GM23338 (cell line): Measurements from ENCODE around the gene SLC6A7. TPM values are rescaled to one million over a fixed set of nuclear protein-coding genes. Genes with fewer than 3 reads are reported as not detected.

Experiments used
- ATAC-seq: fragments of 200-7000 bp; cut with Tn5 transposase; 3 replicates; pipeline ENCODE4 v1.9.1; 2020
- DNase-seq: peaks from one replicate; pipeline ENCODE4 v3.0.0-alpha.2; 2015; ENCODE audit warnings: low spot score
- H2AFZ ChIP-seq: fragments of 200-600 bp; sonication (generic); 2 replicates; pipeline ENCODE4 v1.8.0; 2016; ENCODE audit warnings: antibody characterized with exemption, mild to moderate bottlenecking, moderate library complexity
- H3F3A ChIP-seq: fragments of 200-600 bp; sonication (generic); replicated peaks from 2 replicates; pipeline ENCODE4 v1.8.0; 2017; ENCODE audit warnings: antibody characterized with exemption, mixed run types, low read depth
- H3K27ac ChIP-seq: fragments of 200-600 bp; sonication (generic); 2 replicates; pipeline ENCODE4 v1.6.1; 2016; ENCODE audit warnings: low read depth
- H3K27me3 ChIP-seq: fragments of 200-600 bp; sonication (generic); 2 replicates; pipeline ENCODE4 v1.8.0; 2016; ENCODE audit warnings: mild to moderate bottlenecking, mixed run types, moderate library complexity; ENCODE audit not compliant: insufficient read depth
- H3K36me3 ChIP-seq: fragments of 200-600 bp; sonication (generic); 2 replicates; pipeline ENCODE4 v1.8.0; 2016; ENCODE audit warnings: mild to moderate bottlenecking; ENCODE audit not compliant: insufficient read depth
- H3K4me1 ChIP-seq: fragments of 200-600 bp; sonication (generic); 2 replicates; pipeline ENCODE4 v1.8.0; 2016; ENCODE audit warnings: mild to moderate bottlenecking, moderate library complexity; ENCODE audit not compliant: insufficient read depth
- H3K4me2 ChIP-seq: fragments of 200-600 bp; sonication (generic); 2 replicates; pipeline ENCODE4 v1.7.1; 2017; ENCODE audit warnings: mixed run types
- H3K4me3 ChIP-seq: fragments of 200-600 bp; sonication (generic); 2 replicates; pipeline ENCODE4 v1.6.1; 2016; ENCODE audit warnings: mixed run types
- H3K79me2 ChIP-seq: fragments of 200-600 bp; sonication (generic); replicated peaks from 2 replicates; pipeline ENCODE4 v1.8.0; 2017; ENCODE audit warnings: mild to moderate bottlenecking; ENCODE audit not compliant: insufficient read depth
- H3K9me2 ChIP-seq: fragments of 200-600 bp; sonication (generic); 2 replicates; pipeline ENCODE4 v1.8.0; 2017; ENCODE audit not compliant: insufficient read depth
- H4K20me1 ChIP-seq: fragments of 200-600 bp; sonication (generic); replicated peaks from 2 replicates; pipeline ENCODE4 v1.8.0; 2017; ENCODE audit warnings: mild to moderate bottlenecking; ENCODE audit not compliant: insufficient read depth
- H3K27ac Mint-ChIP-seq: 2 replicates; pipeline ENCODE4 v1.8.0; 2020; ENCODE audit warnings: inconsistent platforms, mild to moderate bottlenecking, moderate library complexity, mixed read lengths
- H3K27me3 Mint-ChIP-seq: 3 replicates; pipeline ENCODE4 v1.8.0; 2022; ENCODE audit warnings: low read depth, mild to moderate bottlenecking, moderate library complexity, mixed read lengths, inconsistent platforms; ENCODE audit not compliant: insufficient read depth, poor library complexity
- H3K36me3 Mint-ChIP-seq: 3 replicates; pipeline ENCODE4 v1.8.0; 2021; ENCODE audit warnings: low read depth, mild to moderate bottlenecking, inconsistent platforms, moderate library complexity, mixed read lengths
- H3K4me1 Mint-ChIP-seq: 3 replicates; pipeline ENCODE4 v1.8.0; 2020; ENCODE audit warnings: mild to moderate bottlenecking, inconsistent platforms, mixed read lengths
- H3K4me3 Mint-ChIP-seq: 3 replicates; pipeline ENCODE4 v1.8.0; 2021; ENCODE audit warnings: moderate library complexity, mild to moderate bottlenecking, inconsistent platforms, mixed read lengths
- H3K9me3 Mint-ChIP-seq: 3 replicates; pipeline ENCODE4 v1.8.0; 2020; ENCODE audit warnings: moderate library complexity, mild to moderate bottlenecking, inconsistent platforms, mixed read lengths
- CTCF ChIP-seq, 2 experiments: fragments of 200-600 bp in 1 of 2; sonication (generic) in 1 of 2; conservative IDR thresholded peaks; 2 replicates each; pipeline versions ENCODE4 v1.5.1 to v1.6.1; 2016 to 2017; ENCODE audit warnings: antibody characterized with exemption in 2 of 2, low read depth in 2 of 2, mild to moderate bottlenecking in 2 of 2, moderate library complexity in 1 of 2
- NANOG ChIP-seq: IDR thresholded peaks from 2 replicates; pipeline ENCODE4 v1.6.1; 2016; ENCODE audit warnings: antibody characterized with exemption, borderline replicate concordance
- POLR2AphosphoS5 ChIP-seq: IDR thresholded peaks from 2 replicates; pipeline ENCODE4 v1.6.1; 2016; ENCODE audit warnings: antibody characterized with exemption, low read depth
- STAT1 ChIP-seq: IDR thresholded peaks from one replicate; pipeline ENCODE4 v1.6.1; 2016; ENCODE audit warnings: antibody characterized with exemption; ENCODE audit not compliant: unreplicated experiment
- ZNF331 ChIP-seq: fragments of 250-450 bp; sonication (Bioruptor Pico); IDR thresholded peaks from 2 replicates; pipeline ENCODE4 v1.5.0; 2020; ENCODE audit warnings: low read depth, mild to moderate bottlenecking, moderate library complexity
- polyA plus RNA-seq: library from polyadenylated mRNA; unstranded; fragments of >200 nt; fragmentation: Nextera tagmentation; extraction: Ambion mirVana; gene quantifications from 2 replicates; pipeline ENCODE4 v1.2.1, GENCODE V29; 2016
- total RNA-seq: library from RNA; depleted of rRNA; stranded (reverse); fragments of >200 nt; shearing (Covaris generic); gene quantifications from 2 replicates; pipeline ENCODE4 v1.2.3, GENCODE V29; 2014
- TF ChIP-seq, protein P1 (sequence below): fragments of 250-450 bp; sonication (Bioruptor Pico); IDR thresholded peaks from 2 replicates; pipeline ENCODE4 v1.5.0; 2020; ENCODE audit warnings: mild to moderate bottlenecking, moderate library complexity
- TF ChIP-seq, protein P2 (sequence below): IDR thresholded peaks from 2 replicates; pipeline ENCODE4 v1.6.1; 2016; ENCODE audit warnings: antibody characterized with exemption

The SLC6A7 gene
- total and polyA plus RNA-seq, 2 experiments from 2014 or later: not detected

- no peak for TF ChIP-seq NANOG
- no peak for TF ChIP-seq ZNF331 (CRISPR knock-in tag)
- TF ChIP-seq, protein P1, sequence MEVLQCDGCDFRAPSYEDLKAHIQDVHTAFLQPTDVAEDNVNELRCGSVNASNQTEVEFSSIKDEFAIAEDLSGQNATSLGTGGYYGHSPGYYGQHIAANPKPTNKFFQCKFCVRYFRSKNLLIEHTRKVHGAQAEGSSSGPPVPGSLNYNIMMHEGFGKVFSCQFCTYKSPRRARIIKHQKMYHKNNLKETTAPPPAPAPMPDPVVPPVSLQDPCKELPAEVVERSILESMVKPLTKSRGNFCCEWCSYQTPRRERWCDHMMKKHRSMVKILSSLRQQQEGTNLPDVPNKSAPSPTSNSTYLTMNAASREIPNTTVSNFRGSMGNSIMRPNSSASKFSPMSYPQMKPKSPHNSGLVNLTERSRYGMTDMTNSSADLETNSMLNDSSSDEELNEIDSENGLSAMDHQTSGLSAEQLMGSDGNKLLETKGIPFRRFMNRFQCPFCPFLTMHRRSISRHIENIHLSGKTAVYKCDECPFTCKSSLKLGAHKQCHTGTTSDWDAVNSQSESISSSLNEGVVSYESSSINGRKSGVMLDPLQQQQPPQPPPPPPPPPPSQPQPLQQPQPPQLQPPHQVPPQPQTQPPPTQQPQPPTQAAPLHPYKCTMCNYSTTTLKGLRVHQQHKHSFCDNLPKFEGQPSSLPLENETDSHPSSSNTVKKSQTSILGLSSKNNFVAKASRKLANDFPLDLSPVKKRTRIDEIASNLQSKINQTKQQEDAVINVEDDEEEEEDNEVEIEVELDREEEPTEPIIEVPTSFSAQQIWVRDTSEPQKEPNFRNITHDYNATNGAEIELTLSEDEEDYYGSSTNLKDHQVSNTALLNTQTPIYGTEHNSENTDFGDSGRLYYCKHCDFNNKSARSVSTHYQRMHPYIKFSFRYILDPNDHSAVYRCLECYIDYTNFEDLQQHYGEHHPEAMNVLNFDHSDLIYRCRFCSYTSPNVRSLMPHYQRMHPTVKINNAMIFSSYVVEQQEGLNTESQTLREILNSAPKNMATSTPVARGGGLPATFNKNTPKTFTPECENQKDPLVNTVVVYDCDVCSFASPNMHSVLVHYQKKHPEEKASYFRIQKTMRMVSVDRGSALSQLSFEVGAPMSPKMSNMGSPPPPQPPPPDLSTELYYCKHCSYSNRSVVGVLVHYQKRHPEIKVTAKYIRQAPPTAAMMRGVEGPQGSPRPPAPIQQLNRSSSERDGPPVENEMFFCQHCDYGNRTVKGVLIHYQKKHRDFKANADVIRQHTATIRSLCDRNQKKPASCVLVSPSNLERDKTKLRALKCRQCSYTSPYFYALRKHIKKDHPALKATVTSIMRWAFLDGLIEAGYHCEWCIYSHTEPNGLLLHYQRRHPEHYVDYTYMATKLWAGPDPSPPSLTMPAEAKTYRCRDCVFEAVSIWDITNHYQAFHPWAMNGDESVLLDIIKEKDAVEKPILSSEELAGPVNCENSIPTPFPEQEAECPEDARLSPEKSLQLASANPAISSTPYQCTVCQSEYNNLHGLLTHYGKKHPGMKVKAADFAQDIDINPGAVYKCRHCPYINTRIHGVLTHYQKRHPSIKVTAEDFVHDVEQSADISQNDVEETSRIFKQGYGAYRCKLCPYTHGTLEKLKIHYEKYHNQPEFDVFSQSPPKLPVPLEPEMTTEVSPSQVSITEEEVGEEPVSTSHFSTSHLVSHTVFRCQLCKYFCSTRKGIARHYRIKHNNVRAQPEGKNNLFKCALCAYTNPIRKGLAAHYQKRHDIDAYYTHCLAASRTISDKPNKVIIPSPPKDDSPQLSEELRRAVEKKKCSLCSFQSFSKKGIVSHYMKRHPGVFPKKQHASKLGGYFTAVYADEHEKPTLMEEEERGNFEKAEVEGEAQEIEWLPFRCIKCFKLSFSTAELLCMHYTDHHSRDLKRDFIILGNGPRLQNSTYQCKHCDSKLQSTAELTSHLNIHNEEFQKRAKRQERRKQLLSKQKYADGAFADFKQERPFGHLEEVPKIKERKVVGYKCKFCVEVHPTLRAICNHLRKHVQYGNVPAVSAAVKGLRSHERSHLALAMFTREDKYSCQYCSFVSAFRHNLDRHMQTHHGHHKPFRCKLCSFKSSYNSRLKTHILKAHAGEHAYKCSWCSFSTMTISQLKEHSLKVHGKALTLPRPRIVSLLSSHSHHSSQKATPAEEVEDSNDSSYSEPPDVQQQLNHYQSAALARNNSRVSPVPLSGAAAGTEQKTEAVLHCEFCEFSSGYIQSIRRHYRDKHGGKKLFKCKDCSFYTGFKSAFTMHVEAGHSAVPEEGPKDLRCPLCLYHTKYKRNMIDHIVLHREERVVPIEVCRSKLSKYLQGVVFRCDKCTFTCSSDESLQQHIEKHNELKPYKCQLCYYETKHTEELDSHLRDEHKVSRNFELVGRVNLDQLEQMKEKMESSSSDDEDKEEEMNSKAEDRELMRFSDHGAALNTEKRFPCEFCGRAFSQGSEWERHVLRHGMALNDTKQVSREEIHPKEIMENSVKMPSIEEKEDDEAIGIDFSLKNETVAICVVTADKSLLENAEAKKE (CRISPR knock-in tag): no peak
- no peak for TF ChIP-seq CTCF (conservative IDR thresholded peaks at IDR 0.05; ENCODE audit: low read depth in 2 of 2)
Observed at GRCh38 chr5:150177721-150178120, 12.1 kb upstream of the SLC6A7 start (continued).

- Mint-ChIP-seq H3K4me1 (peaks cover 5% of the 10 kb centered on the region; the same call in 2 of the 3 replicates), H3K27me3 (peaks cover 20% of the 10 kb centered on the region), H3K9me3 (no peaks in the 10 kb centered on the region), H3K4me3 (no peak overlapping the region), H3K27ac (no peak overlapping the region), H3K36me3 (no peaks in the 10 kb centered on the region)
- DNase-seq (no peak), ATAC-seq (no peak)
- Histone ChIP-seq H4K20me1 (no peaks in the 10 kb centered on the region), H3F3A (no peaks in the 10 kb centered on the region), H3K27ac (no peak overlapping the region), H3K4me3 (no peak overlapping the region), H3K4me2 (no peak overlapping the region), H3K9me2 (no peaks in the 10 kb centered on the region), H3K4me1 (no peaks in the 10 kb centered on the region), H3K36me3 (no peaks in the 10 kb centered on the region), H2AFZ (no peak overlapping the region), H3K79me2 (no peaks in the 10 kb centered on the region), H3K27me3 (no peaks in the 10 kb centered on the region)
- TF ChIP-seq, protein P2, sequence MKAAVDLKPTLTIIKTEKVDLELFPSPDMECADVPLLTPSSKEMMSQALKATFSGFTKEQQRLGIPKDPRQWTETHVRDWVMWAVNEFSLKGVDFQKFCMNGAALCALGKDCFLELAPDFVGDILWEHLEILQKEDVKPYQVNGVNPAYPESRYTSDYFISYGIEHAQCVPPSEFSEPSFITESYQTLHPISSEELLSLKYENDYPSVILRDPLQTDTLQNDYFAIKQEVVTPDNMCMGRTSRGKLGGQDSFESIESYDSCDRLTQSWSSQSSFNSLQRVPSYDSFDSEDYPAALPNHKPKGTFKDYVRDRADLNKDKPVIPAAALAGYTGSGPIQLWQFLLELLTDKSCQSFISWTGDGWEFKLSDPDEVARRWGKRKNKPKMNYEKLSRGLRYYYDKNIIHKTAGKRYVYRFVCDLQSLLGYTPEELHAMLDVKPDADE: no peak
- TF ChIP-seq, protein P1 (CRISPR knock-in tag): no peak
- TF ChIP-seq POLR2AphosphoS5 (no peak), ZNF331 (CRISPR knock-in tag) (no peak), STAT1 (no peak)
Observed at GRCh38 chr5:150178262-150178661, 11.6 kb upstream of the SLC6A7 start.
